AG04450 (cell line): ENCODE data around the gene CLCN3. TPM values are rescaled to one million over a fixed set of nuclear protein-coding genes. Genes with fewer than 3 reads are reported as not detected.

ENCODE experiments used
- CTCF ChIA-PET: fragments of 300-600, 350-600 bp; formaldehyde crosslinking; extraction: SDS; loops from one replicate; lab custom pipeline; 2022; ENCODE audit warnings: antibody characterized with exemption, inconsistent platforms; lab: Charles Lee
- POLR2A ChIA-PET: fragments of 350-600 bp; formaldehyde crosslinking; extraction: SDS; loops from one replicate; lab custom pipeline; 2021; ENCODE audit warnings: antibody characterized with exemption, inconsistent platforms; lab: Yijun Ruan, JAX
- DNase-seq: peaks from one replicate; pipeline ENCODE4 v3.0.0-alpha.2; 2011; ENCODE audit warnings: low read depth, low spot score
- H3K27ac ChIP-seq: one replicate; pipeline ENCODE4 v1.5.1; 2012; ENCODE audit warnings: low read depth, low read length, control low read depth
- H3K27me3 ChIP-seq: one replicate; pipeline ENCODE4 v1.6.0; 2012; ENCODE audit warnings: low read length; ENCODE audit not compliant: control insufficient read depth, insufficient read depth
- H3K4me3 ChIP-seq: 2 replicates; pipeline ENCODE4 v1.5.1; 2011; ENCODE audit warnings: mild to moderate bottlenecking, low read depth, low read length, control low read depth
- H3K9me3 ChIP-seq: 2 replicates; pipeline ENCODE4 v1.5.1; 2012; ENCODE audit warnings: low read length; ENCODE audit not compliant: control insufficient read depth, insufficient read depth
- polyA plus RNA-seq: library from polyadenylated mRNA; depleted of rRNA; stranded (reverse); fragments of >200 nt; gene quantifications from 2 replicates; pipeline ENCODE4 v1.2.3, GENCODE V29; 2011
- TF ChIP-seq, protein P1 (sequence below): IDR thresholded peaks from 2 replicates; pipeline ENCODE4 v1.5.1; 2011; ENCODE audit warnings: low read depth, low read length, control low read depth, inconsistent platforms

CLCN3 gene
- polyA plus RNA-seq, 1 experiment: 36.5 TPM

DNA sequence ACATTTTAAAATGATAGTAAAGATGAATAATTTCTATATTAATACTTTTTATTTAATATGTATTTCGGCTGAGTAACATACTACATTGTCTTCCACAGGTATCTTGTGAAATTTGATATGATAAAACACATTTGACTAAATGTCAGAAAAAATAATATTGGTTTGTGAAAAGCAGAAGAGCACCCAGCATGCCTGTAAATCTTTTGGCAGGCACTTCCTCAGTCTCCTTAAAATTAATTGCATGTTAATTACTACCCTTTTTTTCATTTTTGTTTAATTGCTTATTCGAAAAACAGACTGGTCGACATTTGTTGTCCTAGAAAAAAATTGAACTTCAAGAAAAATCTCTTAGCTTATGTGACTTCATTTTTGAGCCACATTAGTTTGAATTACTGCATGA, 40.6 kb downstream of the CLCN3 start:
- H3K27ac ChIP-seq: no peak overlapping the region
- peak overlapping the region; percentile 64 for H3K4me3 ChIP-seq
- no peaks in the 10 kb centered on the region for H3K9me3 ChIP-seq
- TF ChIP-seq, protein P1, sequence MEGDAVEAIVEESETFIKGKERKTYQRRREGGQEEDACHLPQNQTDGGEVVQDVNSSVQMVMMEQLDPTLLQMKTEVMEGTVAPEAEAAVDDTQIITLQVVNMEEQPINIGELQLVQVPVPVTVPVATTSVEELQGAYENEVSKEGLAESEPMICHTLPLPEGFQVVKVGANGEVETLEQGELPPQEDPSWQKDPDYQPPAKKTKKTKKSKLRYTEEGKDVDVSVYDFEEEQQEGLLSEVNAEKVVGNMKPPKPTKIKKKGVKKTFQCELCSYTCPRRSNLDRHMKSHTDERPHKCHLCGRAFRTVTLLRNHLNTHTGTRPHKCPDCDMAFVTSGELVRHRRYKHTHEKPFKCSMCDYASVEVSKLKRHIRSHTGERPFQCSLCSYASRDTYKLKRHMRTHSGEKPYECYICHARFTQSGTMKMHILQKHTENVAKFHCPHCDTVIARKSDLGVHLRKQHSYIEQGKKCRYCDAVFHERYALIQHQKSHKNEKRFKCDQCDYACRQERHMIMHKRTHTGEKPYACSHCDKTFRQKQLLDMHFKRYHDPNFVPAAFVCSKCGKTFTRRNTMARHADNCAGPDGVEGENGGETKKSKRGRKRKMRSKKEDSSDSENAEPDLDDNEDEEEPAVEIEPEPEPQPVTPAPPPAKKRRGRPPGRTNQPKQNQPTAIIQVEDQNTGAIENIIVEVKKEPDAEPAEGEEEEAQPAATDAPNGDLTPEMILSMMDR: no peak
- ChIA-PET POLR2A (no interaction called here), CTCF (interaction anchor here (1.3 to 4.3 kb wide), 3 partner anchors 41 to 48 kb away, joined by 3 to 22 read pairs (median 3); partner anchors contain the start of genes CLCN3 and NEK1)
- H3K27me3 ChIP-seq: no peaks in the 10 kb centered on the region
- no peak for DNase-seq

DNA sequence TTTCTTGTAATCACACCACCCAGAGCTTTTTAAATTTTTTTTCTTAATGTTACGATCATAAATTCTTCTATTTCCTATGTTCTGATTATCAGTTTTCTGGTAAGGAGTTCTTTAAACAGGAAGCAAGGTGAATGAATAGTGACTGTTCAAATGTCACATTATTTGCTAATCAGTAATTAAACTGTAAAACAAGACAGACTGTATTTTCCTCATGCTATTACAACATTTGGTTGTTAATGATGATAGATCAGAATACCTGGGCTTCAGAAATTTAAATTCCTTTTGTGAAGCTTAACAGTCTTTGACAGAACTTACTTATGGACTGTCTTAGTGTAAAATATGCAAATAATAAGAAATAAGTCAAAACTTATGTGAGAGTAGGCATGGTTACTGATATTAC, 41.4 kb downstream of the CLCN3 start:
- POLR2A ChIA-PET: no interaction called here
- Histone ChIP-seq H3K27ac (no peak overlapping the region), H3K9me3 (no peaks in the 10 kb centered on the region), H3K27me3 (no peaks in the 10 kb centered on the region), H3K4me3 (no peak overlapping the region)
- CTCF ChIA-PET: interaction anchor here (1.3 to 4.3 kb wide), 2 partner anchors 42 to 49 kb away, joined by 3 to 22 read pairs; partner anchors contain the start of genes CLCN3 and NEK1
- TF ChIP-seq, protein P1: no peak
- DNase-seq: no peak

DNA sequence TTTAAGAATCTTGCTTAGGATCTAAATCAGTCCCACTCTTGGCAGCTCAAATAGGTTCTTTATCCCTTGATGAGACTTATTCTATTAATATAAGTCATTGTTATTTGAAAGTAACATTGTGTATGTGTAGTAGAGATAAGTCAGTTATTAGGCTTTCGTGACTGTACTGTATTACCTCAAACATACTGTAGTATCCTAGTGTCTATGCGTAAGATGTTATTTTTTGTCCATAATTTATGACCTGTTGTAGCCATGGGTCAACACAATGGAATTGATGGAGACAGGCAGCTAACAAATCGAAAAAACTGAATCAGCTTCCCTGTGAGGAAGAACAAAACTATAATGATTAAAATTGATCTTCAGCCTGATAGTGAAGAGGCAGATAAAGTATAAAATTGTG, 41.8 kb downstream of the CLCN3 start:
- Histone ChIP-seq H3K4me3 (no peak overlapping the region), H3K27ac (no peak overlapping the region), H3K27me3 (no peaks in the 10 kb centered on the region), H3K9me3 (no peaks in the 10 kb centered on the region)
- POLR2A ChIA-PET: no interaction called here
- no peak for DNase-seq
- TF ChIP-seq, protein P1: no peak
- CTCF ChIA-PET: interaction anchor here (1.3 to 4.3 kb wide), 2 partner anchors 42 to 49 kb away, joined by 3 to 22 read pairs; partner anchors contain the start of genes CLCN3 and NEK1

DNA sequence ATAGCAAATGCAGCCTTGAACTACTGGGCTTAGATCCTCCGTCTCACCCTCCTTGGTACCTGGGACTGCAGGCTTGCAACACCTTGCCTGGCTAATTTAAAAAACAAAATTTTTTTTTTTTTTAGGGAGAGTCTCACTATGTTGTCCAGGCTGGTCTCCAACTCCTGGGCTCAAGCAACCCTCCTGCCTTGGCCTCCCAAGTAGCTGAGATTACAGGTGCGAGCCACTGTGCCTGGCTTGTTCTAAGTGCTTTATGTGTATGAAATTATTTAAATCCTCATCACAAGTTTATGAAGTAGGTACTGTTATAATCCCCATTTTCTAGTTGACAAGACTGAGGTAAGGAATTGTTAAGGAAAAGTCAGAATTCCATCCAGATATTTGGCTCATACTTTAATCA, 43.0 kb downstream of the CLCN3 start:
- H3K27ac ChIP-seq: no peak overlapping the region
- CTCF ChIA-PET: no interaction called here
- H3K9me3 ChIP-seq: no peaks in the 10 kb centered on the region
- no peak overlapping the region for H3K4me3 ChIP-seq
- DNase-seq: no peak
- TF ChIP-seq, protein P1: no peak
- POLR2A ChIA-PET: no interaction called here
- no peaks in the 10 kb centered on the region for H3K27me3 ChIP-seq

DNA sequence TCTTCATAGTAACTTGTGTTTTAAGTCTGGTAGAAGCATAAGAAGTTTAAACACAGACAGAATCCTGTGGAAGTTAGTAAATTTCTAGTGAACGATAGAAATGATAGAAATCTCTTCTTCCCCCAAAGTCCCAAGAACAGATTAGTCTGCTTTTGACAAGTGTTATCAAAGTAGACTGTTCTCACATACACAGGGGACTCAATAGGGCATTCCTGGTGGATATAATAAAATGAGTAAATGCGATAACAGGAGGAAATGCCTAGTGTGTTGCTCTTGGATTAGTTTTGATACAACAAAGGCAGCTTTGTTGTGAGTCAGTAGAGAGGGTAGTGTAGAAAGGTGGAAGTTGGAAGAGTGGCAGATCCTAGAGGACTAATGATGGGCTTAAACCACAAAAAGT, 43.5 kb downstream of the CLCN3 start:
- H3K4me3 ChIP-seq: no peak overlapping the region
- H3K9me3 ChIP-seq: no peaks in the 10 kb centered on the region
- H3K27me3 ChIP-seq: no peaks in the 10 kb centered on the region
- H3K27ac ChIP-seq: no peak overlapping the region
- no peak for DNase-seq
- TF ChIP-seq, protein P1: no peak
- CTCF ChIA-PET: interaction anchor here (0.6 kb wide), 1 partner anchor 50 kb away, joined by 3 read pairs; no protein-coding TSS in a partner anchor
- POLR2A ChIA-PET: no interaction called here
